Prostate gland (tissue), 2 donors: ENCODE results near the gene ATP6V1B1. TPM values are rescaled to one million over a fixed set of nuclear protein-coding genes. Genes with fewer than 3 reads are reported as not detected.

Experiments
- DNase-seq: peaks from one replicate; pipeline ENCODE4 v3.0.0-alpha.2; 2019; ENCODE audit warnings: low spot score
- H3K27ac ChIP-seq, 2 donors: fragments of 200-600 bp; sonication (generic); 2 replicates each; pipeline ENCODE4 v1.5.1; 2017 to 2019
- H3K27me3 ChIP-seq: fragments of 200-600 bp; sonication (generic); replicated peaks from 2 replicates; pipeline ENCODE4 v1.5.1; 2019; ENCODE audit not compliant: insufficient read depth
- H3K36me3 ChIP-seq, 2 donors: fragments of 200-600 bp; sonication (generic); 1 replicate in 1 of 2; 2 replicates in 1 of 2; pipeline versions ENCODE4 v1.5.1 to v1.8.1; 2017 to 2019
- H3K4me1 ChIP-seq: fragments of 200-600 bp; sonication (generic); replicated peaks from 2 replicates; pipeline ENCODE4 v1.5.1; 2019
- H3K4me3 ChIP-seq, 2 donors: fragments of 200-600 bp; sonication (generic); 2 replicates each; pipeline ENCODE4 v1.5.1; 2017 to 2019
- H3K9me3 ChIP-seq: fragments of 200-600 bp; sonication (generic); 2 replicates; pipeline ENCODE4 v1.5.1; 2017
- CTCF ChIP-seq, 4 experiments: fragments of 200-600 bp in 2 of 4; fragments of 450-650 bp in 2 of 4; sonication (generic) in 2 of 4; IDR thresholded peaks; 1 replicate in 3 of 4; 2 replicates in 1 of 4; pipeline ENCODE4 v1.5.1; 2016 to 2019; ENCODE audit warnings: antibody characterized with exemption in 4 of 4, mild to moderate bottlenecking in 2 of 4, moderate library complexity in 2 of 4
- POLR2A ChIP-seq: fragments of 450-650 bp; IDR thresholded peaks from one replicate; pipeline ENCODE4 v1.6.1; 2016; ENCODE audit warnings: antibody characterized with exemption, mild to moderate bottlenecking
- POLR2AphosphoS5 ChIP-seq: sonication (generic); formaldehyde crosslinking; IDR thresholded peaks from one replicate; pipeline ENCODE4 v1.6.1; 2017; ENCODE audit warnings: antibody characterized with exemption
- WGBS: methylation state at CpG from one replicate; pipeline ENCODE4 v1.1.5; 2018; 5-methylcytosine and 5-hydroxymethylcytosine counted together
- intact Hi-C: fragments of 100-400 bp; cut with DNase I; formaldehyde crosslinking; loops from one replicate; pipeline ENCODE4 v1.14.2; 2022
- total RNA-seq, 2 donors: library from RNA; depleted of rRNA; stranded (reverse); fragments of >200 nt; gene quantifications; one replicate each; pipeline ENCODE4 v1.1.0, GENCODE V29; 2016

The ATP6V1B1 gene
- total RNA-seq, 2 donors from 2014 or later, result 1.2 TPM; not detected in 1

GRCh38 chr2:70936165-70936978, 672 bp downstream of the ATP6V1B1 start:
- no peaks in the 10 kb centered on the region for H3K9me3 ChIP-seq
- H3K4me3 ChIP-seq, result no peak overlapping the region
- H3K27me3 ChIP-seq, result peaks cover 4% of the 10 kb centered on the region
- H3K27ac ChIP-seq, result no peak overlapping the region
- TF ChIP-seq CTCF (IDR thresholded peaks at IDR 0.05) (no peak), POLR2A (no peak), POLR2AphosphoS5 (no peak)
- intact Hi-C loops, result no loop called here
- WGBS, result 83% methylated on average over 10 of the region's 10 CpGs
- H3K36me3 ChIP-seq, result no peaks in the 10 kb centered on the region
- no peaks in the 10 kb centered on the region for H3K4me1 ChIP-seq
- no peak for DNase-seq

GRCh38 chr2:70936979-70937811, 1.5 kb downstream of the ATP6V1B1 start:
- intact Hi-C loops, result no loop called here
- 84% methylated on average over 10 of the region's 10 CpGs for WGBS
- no peaks in the 10 kb centered on the region for H3K9me3 ChIP-seq
- H3K27ac ChIP-seq, result no peak overlapping the region
- no peak overlapping the region for H3K4me3 ChIP-seq
- no peaks in the 10 kb centered on the region for H3K4me1 ChIP-seq
- no peak for TF ChIP-seq POLR2AphosphoS5
- TF ChIP-seq POLR2A, result no peak
- TF ChIP-seq CTCF (IDR thresholded peaks at IDR 0.05), result no peak
- H3K27me3 ChIP-seq, result peaks cover 4% of the 10 kb centered on the region
- no peak for DNase-seq
- no peaks in the 10 kb centered on the region for H3K36me3 ChIP-seq

GRCh38 chr2:70937866-70938585, 2.3 kb downstream of the ATP6V1B1 start:
- H3K9me3 ChIP-seq, result no peaks in the 10 kb centered on the region
- no peak for DNase-seq
- WGBS, result 74% methylated on average over 10 of the region's 10 CpGs
- H3K4me3 ChIP-seq, result no peak overlapping the region
- TF ChIP-seq POLR2A, result no peak
- no peak for TF ChIP-seq POLR2AphosphoS5
- no peak for TF ChIP-seq CTCF (IDR thresholded peaks at IDR 0.05)
- no peaks in the 10 kb centered on the region for H3K4me1 ChIP-seq
- intact Hi-C loops, result no loop called here
- peaks cover 4% of the 10 kb centered on the region for H3K27me3 ChIP-seq
- no peaks in the 10 kb centered on the region for H3K36me3 ChIP-seq
- no peak overlapping the region for H3K27ac ChIP-seq

GRCh38 chr2:70938586-70938950, 2.9 kb downstream of the ATP6V1B1 start:
- Histone ChIP-seq H3K4me1 (no peaks in the 10 kb centered on the region), H3K27me3 (peaks cover 4% of the 10 kb centered on the region), H3K36me3 (no peaks in the 10 kb centered on the region), H3K4me3 (no peak overlapping the region), H3K27ac (no peak overlapping the region), H3K9me3 (no peaks in the 10 kb centered on the region)
- DNase-seq, result no peak
- TF ChIP-seq POLR2A, result no peak
- intact Hi-C loops, result no loop called here
- WGBS, result 56% methylated on average over 3 of the region's 3 CpGs
